ENCODE data around the gene SLC22A5.

DNA sequence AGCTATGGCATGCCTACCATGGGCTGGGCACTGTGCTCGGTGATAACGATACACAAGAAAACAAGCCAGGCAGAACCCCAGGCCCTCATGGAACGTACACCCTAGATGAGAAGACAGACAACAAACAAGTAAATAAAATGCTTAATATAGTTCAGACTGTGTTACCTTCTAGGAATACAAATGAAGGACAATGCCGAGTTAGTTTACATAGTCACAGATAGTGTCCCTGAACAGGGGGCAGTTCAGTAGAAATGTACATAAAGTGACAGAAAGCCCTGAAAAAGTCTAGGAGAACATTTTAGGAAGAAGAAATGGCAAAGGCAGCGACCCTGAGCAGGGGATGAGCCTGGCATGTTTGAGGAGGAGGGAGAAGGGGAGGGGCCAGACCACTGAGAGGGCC is 21.7 kb downstream of the SLC22A5 start:
- TF ChIP-seq, protein P1, sequence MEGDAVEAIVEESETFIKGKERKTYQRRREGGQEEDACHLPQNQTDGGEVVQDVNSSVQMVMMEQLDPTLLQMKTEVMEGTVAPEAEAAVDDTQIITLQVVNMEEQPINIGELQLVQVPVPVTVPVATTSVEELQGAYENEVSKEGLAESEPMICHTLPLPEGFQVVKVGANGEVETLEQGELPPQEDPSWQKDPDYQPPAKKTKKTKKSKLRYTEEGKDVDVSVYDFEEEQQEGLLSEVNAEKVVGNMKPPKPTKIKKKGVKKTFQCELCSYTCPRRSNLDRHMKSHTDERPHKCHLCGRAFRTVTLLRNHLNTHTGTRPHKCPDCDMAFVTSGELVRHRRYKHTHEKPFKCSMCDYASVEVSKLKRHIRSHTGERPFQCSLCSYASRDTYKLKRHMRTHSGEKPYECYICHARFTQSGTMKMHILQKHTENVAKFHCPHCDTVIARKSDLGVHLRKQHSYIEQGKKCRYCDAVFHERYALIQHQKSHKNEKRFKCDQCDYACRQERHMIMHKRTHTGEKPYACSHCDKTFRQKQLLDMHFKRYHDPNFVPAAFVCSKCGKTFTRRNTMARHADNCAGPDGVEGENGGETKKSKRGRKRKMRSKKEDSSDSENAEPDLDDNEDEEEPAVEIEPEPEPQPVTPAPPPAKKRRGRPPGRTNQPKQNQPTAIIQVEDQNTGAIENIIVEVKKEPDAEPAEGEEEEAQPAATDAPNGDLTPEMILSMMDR (conservative IDR thresholded peaks at IDR 0.05; ENCODE audit: low read length): no peak
- TF ChIP-seq EZH2phosphoT487 (IDR thresholded peaks at IDR 0.05; ENCODE audit: borderline replicate concordance): no peak
